Keratinocyte (primary cell): ENCODE data around the gene HBG2. TPM values are rescaled to one million over a fixed set of nuclear protein-coding genes. Genes with fewer than 3 reads are reported as not detected.
"Not testable (repeated sequence)": the region's sequence is repeated elsewhere in the genome, so short reads cannot be mapped to it uniquely, and the experiment has no call there.

Experiments used
- DNase-seq: peaks from one replicate; pipeline ENCODE4 v3.0.0-alpha.2; 2011; ENCODE audit warnings: low read depth, missing footprints, low spot score
- FAIRE-seq: peaks from 2 replicates; lab custom pipeline; 2011; peaks lifted over from hg19 to GRCh38; lab: Jason Lieb, UNC
- H2AFZ ChIP-seq: 2 replicates; pipeline ENCODE4 v1.6.0; 2012; ENCODE audit warnings: low read length, control low read depth, inconsistent platforms; ENCODE audit not compliant: control insufficient read depth
- H3K27ac ChIP-seq: 2 replicates; pipeline ENCODE4 v1.5.1; 2011; ENCODE audit warnings: low read length; ENCODE audit not compliant: control insufficient read depth, insufficient read depth
- H3K27me3 ChIP-seq: 3 replicates; pipeline ENCODE4 v1.6.0; 2011; ENCODE audit warnings: low read length; ENCODE audit not compliant: control insufficient read depth, insufficient read depth; ENCODE audit errors: extremely low read depth
- H3K36me3 ChIP-seq, 2 experiments: 2 replicates in 1 of 2; 3 replicates in 1 of 2; pipeline ENCODE4 v1.5.1; 2011; ENCODE audit warnings: low read length in 2 of 2, mild to moderate bottlenecking in 1 of 2; ENCODE audit not compliant: control insufficient read depth in 2 of 2, insufficient read depth in 2 of 2; ENCODE audit errors: extremely low read depth in 1 of 2
- H3K4me1 ChIP-seq: 3 replicates; pipeline ENCODE4 v1.5.1; 2011; ENCODE audit warnings: low read length; ENCODE audit not compliant: control insufficient read depth, insufficient read depth; ENCODE audit errors: extremely low read depth
- H3K4me2 ChIP-seq: 3 replicates; pipeline ENCODE4 v1.6.0; 2011; ENCODE audit warnings: low read depth, low read length; ENCODE audit not compliant: control insufficient read depth, insufficient read depth; ENCODE audit errors: extremely low read depth
- H3K4me3 ChIP-seq, 3 experiments: fragments of 200-600 bp in 1 of 3; sonication (generic) in 1 of 3; 2 replicates in 2 of 3; 3 replicates in 1 of 3; pipeline ENCODE4 v1.5.1; 2011 to 2016; ENCODE audit warnings: low read length in 3 of 3, mild to moderate bottlenecking in 3 of 3, control low read depth in 2 of 3, inconsistent platforms in 1 of 3, low read depth in 1 of 3, mixed read lengths in 1 of 3, mixed run types in 1 of 3, moderate library complexity in 1 of 3; ENCODE audit not compliant: control insufficient read depth in 2 of 3, insufficient read depth in 2 of 3; ENCODE audit errors: extremely low read depth in 1 of 3
- H3K79me2 ChIP-seq: 2 replicates; pipeline ENCODE4 v1.6.0; 2012; ENCODE audit warnings: low read length; ENCODE audit not compliant: control insufficient read depth, insufficient read depth
- H3K9ac ChIP-seq: 3 replicates; pipeline ENCODE4 v1.6.0; 2011; ENCODE audit warnings: low read length; ENCODE audit not compliant: control insufficient read depth, insufficient read depth; ENCODE audit errors: extremely low read depth
- H3K9me1 ChIP-seq: 3 replicates; pipeline ENCODE4 v1.6.0; 2011; ENCODE audit warnings: low read length; ENCODE audit not compliant: control insufficient read depth, insufficient read depth; ENCODE audit errors: extremely low read depth
- H3K9me3 ChIP-seq: 2 replicates; pipeline ENCODE4 v1.5.1; 2012; ENCODE audit warnings: low read depth, low read length; ENCODE audit not compliant: control insufficient read depth
- H4K20me1 ChIP-seq: 3 replicates; pipeline ENCODE4 v1.6.0; 2011; ENCODE audit warnings: low read length; ENCODE audit not compliant: control insufficient read depth, insufficient read depth; ENCODE audit errors: extremely low read depth
- CTCF ChIP-seq, 3 experiments: IDR thresholded peaks in 1 of 3; conservative IDR thresholded peaks in 1 of 3; optimal IDR thresholded peaks in 1 of 3; 2 replicates in 2 of 3; 3 replicates in 1 of 3; pipeline versions ENCODE3 to v1.5.1; 2011; ENCODE audit warnings: low read length in 3 of 3, mild to moderate bottlenecking in 3 of 3, moderate library complexity in 2 of 3, control low read depth in 1 of 3, inconsistent platforms in 1 of 3; ENCODE audit not compliant: insufficient read depth in 2 of 3; ENCODE audit errors: extremely low read depth in 1 of 3
- EZH2 ChIP-seq: IDR thresholded peaks from one replicate; pipeline ENCODE4 v1.6.1; 2012; ENCODE audit warnings: inconsistent platforms, mild to moderate bottlenecking, low read length, moderate library complexity
- dilution Hi-C: fragments of 300-500 bp; cut with MboI; formaldehyde crosslinking; loops from one replicate; pipeline ENCODE4 v1.7.0; 2020; ENCODE audit warnings: low sequenced_read_pairs; ENCODE audit not compliant: extremely low pct_ligation_motif_present
- polyA plus RNA-seq, 5 experiments: library from polyadenylated mRNA; depleted of rRNA in 3 of 5; stranded (reverse) in 3 of 5; stranded (forward) in 1 of 5; unstranded in 1 of 5; fragments of >200 nt; gene quantifications; 1 replicate in 1 of 5; 2 replicates in 3 of 5; 3 replicates in 1 of 5; pipeline versions ENCODE4 v1.2.1 to v1.2.3, GENCODE V29; 2011 to 2012; ENCODE audit warnings: missing spikeins in 2 of 5, low read depth in 1 of 5, low replicate concordance in 1 of 5

The HBG2 gene
- polyA plus RNA-seq, 1 donor (not counting 4 experiments of a cell fraction or from before 2014, with no cell fraction given): 0.73 TPM

- H4K20me1 ChIP-seq: no peaks in the 10 kb centered on the region
- no peaks in the 10 kb centered on the region for H3K9me3 ChIP-seq
- dilution Hi-C loops: no loop called here
- TF ChIP-seq CTCF (optimal IDR thresholded peaks at IDR 0.05 in 1 of 3, IDR thresholded peaks at IDR 0.05 in 1 of 3, conservative IDR thresholded peaks at IDR 0.05 in 1 of 3; ENCODE audit: extremely low read depth in 1 of 3, insufficient read depth in 2 of 3, low read length in 3 of 3) (no peak), EZH2 (no peak)
- H3K9me1 ChIP-seq: no peaks in the 10 kb centered on the region
- no peak for FAIRE-seq
- no peaks in the 10 kb centered on the region for H3K36me3 ChIP-seq
- H3K4me3 ChIP-seq: no peak overlapping the region
- H3K9ac ChIP-seq: no peak overlapping the region
- no peak overlapping the region for H3K4me2 ChIP-seq
- no peaks in the 10 kb centered on the region for H3K27me3 ChIP-seq
- no peaks in the 10 kb centered on the region for H3K4me1 ChIP-seq
- DNase-seq: no peak
- H2AFZ ChIP-seq: no peak overlapping the region
- no peak overlapping the region for H3K27ac ChIP-seq
- no peaks in the 10 kb centered on the region for H3K79me2 ChIP-seq
These were observed 2.8 kb downstream of the HBG2 start for GRCh38 chr11:5251746-5252145.

DNA sequence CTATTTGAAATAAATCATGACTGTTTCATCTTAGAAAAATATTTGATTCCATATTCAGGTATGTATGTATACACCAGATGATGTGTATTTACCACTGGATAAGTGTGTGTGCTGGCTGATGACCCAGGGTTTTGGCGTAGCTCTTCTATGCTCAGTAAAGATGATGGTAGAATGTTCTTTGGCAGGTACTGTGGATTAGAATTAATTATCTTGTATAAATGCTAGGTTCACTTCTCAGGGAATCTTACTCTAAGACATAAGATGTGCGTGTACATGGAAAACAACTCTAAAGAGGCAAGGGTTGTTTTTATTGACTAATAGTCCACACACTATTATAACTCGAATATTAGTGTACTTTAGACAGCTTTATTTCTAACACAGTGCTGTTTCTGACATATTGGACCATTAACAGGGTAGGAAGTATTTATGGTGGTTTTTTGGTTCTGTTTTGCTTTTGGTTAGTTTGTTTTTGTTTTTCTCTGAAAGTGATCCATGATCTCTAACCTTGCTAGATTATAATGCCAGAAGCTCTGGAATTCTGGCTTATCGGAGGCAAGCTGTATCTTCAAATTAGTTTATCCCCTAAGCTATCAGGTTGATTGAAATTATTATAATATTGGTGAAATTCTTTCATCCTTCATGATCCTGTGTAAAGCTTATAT lies 3.9 kb downstream of the HBG2 start:
- no peak overlapping the region for H3K27ac ChIP-seq
- H3K4me1 ChIP-seq: no peaks in the 10 kb centered on the region
- no peak for DNase-seq
- no peaks in the 10 kb centered on the region for H3K79me2 ChIP-seq
- no peak overlapping the region for H2AFZ ChIP-seq
- no peaks in the 10 kb centered on the region for H3K9me1 ChIP-seq
- H3K36me3 ChIP-seq: no peaks in the 10 kb centered on the region
- no peak for TF ChIP-seq CTCF (optimal IDR thresholded peaks at IDR 0.05 in 1 of 3, IDR thresholded peaks at IDR 0.05 in 1 of 3, conservative IDR thresholded peaks at IDR 0.05 in 1 of 3; ENCODE audit: extremely low read depth in 1 of 3, insufficient read depth in 2 of 3, low read length in 3 of 3)
- no peak for TF ChIP-seq EZH2
- no peaks in the 10 kb centered on the region for H4K20me1 ChIP-seq
- H3K27me3 ChIP-seq: no peaks in the 10 kb centered on the region
- H3K9ac ChIP-seq: no peak overlapping the region
- no peak for FAIRE-seq
- dilution Hi-C loops: no loop called here
- H3K4me2 ChIP-seq: no peak overlapping the region
- no peaks in the 10 kb centered on the region for H3K9me3 ChIP-seq
- no peak overlapping the region for H3K4me3 ChIP-seq

GRCh38 chr11:5249807-5250396 lies 4.7 kb downstream of the HBG2 start, which contains the start of gene HBG1:
Gene HBG1 (minus strand): TSS chr11:5249857. CDS start chr11:5249804, 53 bp downstream.
- H2AFZ ChIP-seq, H3K4me1 ChIP-seq, H3K9ac ChIP-seq, H3K27ac ChIP-seq, H3K27me3 ChIP-seq, H3K9me3 ChIP-seq, H4K20me1 ChIP-seq, H3K4me3 ChIP-seq, H3K36me3 ChIP-seq, H3K79me2 ChIP-seq, H3K9me1 ChIP-seq, H3K4me2 ChIP-seq, dilution Hi-C loops, DNase-seq, FAIRE-seq: not testable (repeated sequence)
